Measurements from ENCODE around the gene CCL24. TPM values are rescaled to one million over a fixed set of nuclear protein-coding genes. Genes with fewer than 3 reads are reported as not detected.
"Not testable (repeated sequence)": the region's sequence is repeated elsewhere in the genome, so short reads cannot be mapped to it uniquely, and the experiment has no call there.

CCL24 gene
- not detected for polyA plus RNA-seq (2012; ENCODE audit: insufficient read depth, insufficient read length, low read depth)

GRCh38 chr7:75813781-75814236 is at the start of gene CCL24:
CCL24 (minus strand) TSS chr7:75813806; CDS start chr7:75813715, 91 bp downstream.
- H3K27me3 ChIP-seq, result peaks cover 9% of the 10 kb centered on the region
- H3K4me1 ChIP-seq, result no peaks in the 10 kb centered on the region
- H3K9me3 ChIP-seq, result no peaks in the 10 kb centered on the region
- H3K4me3 ChIP-seq (ENCODE audit: low read depth, low read length), result no peak within 1 kb of the TSS
- no peak for DNase-seq
- H3K36me3 ChIP-seq, result no peaks in the 10 kb centered on the region
- TF ChIP-seq, protein P1, sequence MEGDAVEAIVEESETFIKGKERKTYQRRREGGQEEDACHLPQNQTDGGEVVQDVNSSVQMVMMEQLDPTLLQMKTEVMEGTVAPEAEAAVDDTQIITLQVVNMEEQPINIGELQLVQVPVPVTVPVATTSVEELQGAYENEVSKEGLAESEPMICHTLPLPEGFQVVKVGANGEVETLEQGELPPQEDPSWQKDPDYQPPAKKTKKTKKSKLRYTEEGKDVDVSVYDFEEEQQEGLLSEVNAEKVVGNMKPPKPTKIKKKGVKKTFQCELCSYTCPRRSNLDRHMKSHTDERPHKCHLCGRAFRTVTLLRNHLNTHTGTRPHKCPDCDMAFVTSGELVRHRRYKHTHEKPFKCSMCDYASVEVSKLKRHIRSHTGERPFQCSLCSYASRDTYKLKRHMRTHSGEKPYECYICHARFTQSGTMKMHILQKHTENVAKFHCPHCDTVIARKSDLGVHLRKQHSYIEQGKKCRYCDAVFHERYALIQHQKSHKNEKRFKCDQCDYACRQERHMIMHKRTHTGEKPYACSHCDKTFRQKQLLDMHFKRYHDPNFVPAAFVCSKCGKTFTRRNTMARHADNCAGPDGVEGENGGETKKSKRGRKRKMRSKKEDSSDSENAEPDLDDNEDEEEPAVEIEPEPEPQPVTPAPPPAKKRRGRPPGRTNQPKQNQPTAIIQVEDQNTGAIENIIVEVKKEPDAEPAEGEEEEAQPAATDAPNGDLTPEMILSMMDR (IDR thresholded peaks at IDR 0.05; ENCODE audit: low read depth, low read length), result no peak

- Histone ChIP-seq H3K27me3 (no peaks in the 10 kb centered on the region), H3K36me3 (no peaks in the 10 kb centered on the region), H3K9me3 (no peaks in the 10 kb centered on the region), H3K4me1 (no peaks in the 10 kb centered on the region), H3K4me3 (ENCODE audit: low read depth, low read length) (no peak overlapping the region)
- TF ChIP-seq, protein P1 (IDR thresholded peaks at IDR 0.05; ENCODE audit: low read depth, low read length), result no peak
- DNase-seq, result no peak
Measured at GRCh38 chr7:75861636-75862035, 48.0 kb upstream of the CCL24 start.

DNA sequence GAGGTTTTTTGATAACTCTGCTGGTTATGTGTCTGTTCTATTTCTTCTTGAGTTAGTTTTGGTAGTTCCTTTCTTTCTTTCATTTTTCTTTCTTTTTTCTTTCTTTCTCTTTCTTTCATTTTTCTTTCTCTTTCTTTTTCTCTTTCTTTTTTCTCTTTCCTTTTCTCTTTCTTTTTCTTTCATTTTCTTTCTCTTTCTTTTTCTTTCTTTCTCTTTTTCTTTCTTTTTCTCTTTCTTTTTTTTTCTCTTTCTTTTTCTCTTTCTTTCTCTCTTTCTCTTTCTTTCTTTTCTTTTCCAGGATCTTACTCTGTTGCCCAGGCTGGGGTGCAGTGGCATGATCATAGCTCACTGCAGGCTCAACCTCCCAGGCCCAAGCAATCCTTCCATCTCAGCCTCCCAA is 44.8 kb upstream of the CCL24 start:
- TF ChIP-seq, protein P1 (IDR thresholded peaks at IDR 0.05; ENCODE audit: low read depth, low read length), result no peak
- Histone ChIP-seq H3K9me3 (no peaks in the 10 kb centered on the region), H3K4me3 (ENCODE audit: low read depth, low read length) (no peak overlapping the region), H3K4me1 (no peaks in the 10 kb centered on the region), H3K27me3 (no peaks in the 10 kb centered on the region), H3K36me3 (no peaks in the 10 kb centered on the region)
- DNase-seq, result no peak

- TF ChIP-seq, protein P1 (IDR thresholded peaks at IDR 0.05; ENCODE audit: low read depth, low read length), result no peak
- no peaks in the 10 kb centered on the region for H3K9me3 ChIP-seq
- no peaks in the 10 kb centered on the region for H3K27me3 ChIP-seq
- no peak for DNase-seq
- no peak overlapping the region for H3K4me3 ChIP-seq (ENCODE audit: low read depth, low read length)
- no peaks in the 10 kb centered on the region for H3K4me1 ChIP-seq
- H3K36me3 ChIP-seq, result no peaks in the 10 kb centered on the region
Measured at GRCh38 chr7:75856536-75856935, 42.9 kb upstream of the CCL24 start.

GRCh38 chr7:75854813-75855345 is 41.3 kb upstream of the CCL24 start:
- not testable (repeated sequence) for H3K27me3 ChIP-seq; DNase-seq; H3K36me3 ChIP-seq; H3K4me3 ChIP-seq (ENCODE audit: low read depth, low read length); H3K9me3 ChIP-seq; H3K4me1 ChIP-seq

DNA sequence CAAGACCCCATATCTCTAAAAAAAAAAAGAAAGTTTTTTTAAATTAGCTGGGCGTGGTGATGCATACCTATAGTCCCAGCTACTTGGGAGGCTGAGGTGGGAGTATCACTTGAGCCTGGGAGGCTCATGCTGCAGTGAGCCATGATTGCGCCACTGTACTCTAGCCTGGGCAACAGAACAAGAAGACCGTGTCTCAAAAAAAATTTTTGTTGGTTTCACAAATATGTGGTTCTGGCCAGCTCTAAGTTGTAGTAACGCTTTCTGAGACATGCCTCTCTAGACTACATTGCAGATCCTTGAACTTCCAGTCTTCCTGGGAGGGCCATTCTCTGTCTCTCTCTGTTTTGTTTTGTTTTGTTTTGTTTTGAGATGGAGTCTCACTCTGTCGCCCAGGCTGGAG is 40.6 kb upstream of the CCL24 start:
- H3K27me3 ChIP-seq, result no peaks in the 10 kb centered on the region
- H3K36me3 ChIP-seq, result no peaks in the 10 kb centered on the region
- no peaks in the 10 kb centered on the region for H3K4me1 ChIP-seq
- TF ChIP-seq, protein P1 (IDR thresholded peaks at IDR 0.05; ENCODE audit: low read depth, low read length), result no peak
- H3K4me3 ChIP-seq (ENCODE audit: low read depth, low read length), result no peak overlapping the region
- no peaks in the 10 kb centered on the region for H3K9me3 ChIP-seq
- DNase-seq, result no peak

Measured in BE2C (cell line).